GM12878 (cell line): ENCODE measurements around the gene OCRL.

Experiments used
- CBFB ChIP-seq: IDR thresholded peaks from 2 replicates; pipeline ENCODE4 v1.6.1; 2016; ENCODE audit warnings: antibody characterized with exemption, low read depth
- CTCF ChIP-seq, 3 experiments: IDR thresholded peaks in 2 of 3; conservative IDR thresholded peaks in 1 of 3; 2 replicates each; pipeline ENCODE4 v1.5.1; 2011; ENCODE audit warnings: low read depth in 3 of 3, low read length in 3 of 3, mild to moderate bottlenecking in 3 of 3, control low read depth in 2 of 3, moderate library complexity in 2 of 3, inconsistent platforms in 1 of 3, mixed read lengths in 1 of 3; ENCODE audit not compliant: control insufficient read depth in 2 of 3, insufficient read depth in 1 of 3; ENCODE audit errors: extremely low read depth in 1 of 3
- ESRRA ChIP-seq: IDR thresholded peaks from 2 replicates; pipeline ENCODE4 v1.6.1; 2012; ENCODE audit warnings: mild to moderate bottlenecking, low read length, improper control_type of control experiment
- EZH2 ChIP-seq: IDR thresholded peaks from 2 replicates; pipeline ENCODE4 v1.6.1; 2012; ENCODE audit warnings: low read depth, mild to moderate bottlenecking, control low read depth, inconsistent platforms, low read length, borderline replicate concordance; ENCODE audit not compliant: control insufficient read depth
- JUND ChIP-seq: IDR thresholded peaks from 2 replicates; pipeline ENCODE4 v1.6.1; 2012; ENCODE audit warnings: low read depth, mild to moderate bottlenecking, low read length, improper control_type of control experiment, moderate library complexity
- POLR2AphosphoS5 ChIP-seq: IDR thresholded peaks from 2 replicates; pipeline ENCODE4 v1.6.1; 2011; ENCODE audit warnings: mild to moderate bottlenecking, low read length, inconsistent platforms
- RFX5 ChIP-seq: IDR thresholded peaks from 2 replicates; pipeline ENCODE4 v1.6.1; 2011; ENCODE audit warnings: low read depth, low read length, improper control_type of control experiment
- SUPT20H ChIP-seq: IDR thresholded peaks from 2 replicates; pipeline ENCODE4 v1.6.1; 2011; ENCODE audit warnings: low read depth, mild to moderate bottlenecking, low read length, moderate library complexity, borderline replicate concordance; ENCODE audit not compliant: control insufficient read depth
- TAF1 ChIP-seq: IDR thresholded peaks from 2 replicates; pipeline ENCODE4 v1.6.1; 2011; ENCODE audit warnings: mild to moderate bottlenecking, low read depth, low read length, borderline replicate concordance

GRCh38 chrX:129617420-129617819, 77.4 kb downstream of the OCRL start:
- no peak for TF ChIP-seq SUPT20H
- no peak for TF ChIP-seq CBFB
- TF ChIP-seq JUND, result no peak
- no peak for TF ChIP-seq POLR2AphosphoS5
- no peak for TF ChIP-seq EZH2
- TF ChIP-seq RFX5, result no peak
- TF ChIP-seq CTCF (IDR thresholded peaks at IDR 0.05 in 2 of 3, conservative IDR thresholded peaks at IDR 0.05 in 1 of 3; ENCODE audit: control insufficient read depth in 2 of 3, extremely low read depth in 1 of 3, insufficient read depth in 1 of 3, low read depth in 3 of 3, low read length in 3 of 3), result no peak
- no peak for TF ChIP-seq TAF1
- no peak for TF ChIP-seq ESRRA
